ENCODE results near the gene SKA1.
"Not testable (repeated sequence)": the region's sequence is repeated elsewhere in the genome, so short reads cannot be mapped to it uniquely, and the experiment has no call there.

Gene SKA1

DNA sequence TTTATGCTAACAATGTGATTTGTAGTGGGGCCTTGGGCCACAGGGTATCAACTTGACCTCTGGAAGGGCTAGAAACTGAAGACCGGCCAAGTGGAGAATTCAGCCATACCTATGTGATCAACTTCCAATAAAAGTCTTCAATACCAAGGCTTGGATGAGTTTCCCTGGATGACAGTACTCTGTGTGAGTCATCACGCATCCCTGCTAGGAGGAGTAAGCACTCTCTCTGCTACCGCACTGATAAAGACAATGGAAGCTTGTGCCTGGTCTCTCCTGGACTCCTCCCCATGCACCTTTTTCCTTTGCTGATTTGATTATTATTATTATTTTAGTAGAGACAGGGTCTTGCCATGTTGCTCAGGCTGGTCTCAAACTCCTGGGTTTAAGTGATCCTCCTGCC lies 58.1 kb downstream of the SKA1 start:
- no peak for DNase-seq

- DNase-seq = not testable (repeated sequence)
These were observed 61.9 kb downstream of the SKA1 start for GRCh38 chr18:50436742-50437141.

DNA sequence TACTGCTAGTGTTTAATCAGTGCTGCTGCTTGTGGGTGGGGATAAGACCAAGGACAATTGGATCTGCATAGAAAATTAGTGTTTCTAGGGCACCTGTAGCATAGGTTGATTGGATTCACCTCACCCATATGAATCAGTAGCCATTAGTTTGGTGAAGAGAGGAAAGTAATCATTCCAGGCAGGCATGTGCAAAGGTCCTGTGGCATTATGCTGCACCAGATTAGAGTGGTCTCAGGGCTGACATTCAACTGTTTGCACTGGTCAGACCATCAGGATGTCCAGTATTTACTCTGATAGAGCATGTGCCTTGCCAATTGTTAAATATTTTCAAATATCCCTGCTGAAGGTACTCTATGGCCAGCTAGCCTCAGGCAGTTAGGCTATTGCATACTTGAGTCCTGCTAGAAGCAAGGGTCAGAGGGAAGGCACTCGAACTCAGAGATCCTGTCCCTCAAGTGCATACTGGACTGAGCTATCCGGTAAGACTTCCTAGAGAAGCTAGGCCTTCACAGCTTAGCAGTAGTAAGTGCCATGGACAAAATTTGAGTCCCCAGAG lies 64.7 kb downstream of the SKA1 start:
- no peak for DNase-seq

- DNase-seq = no peak
These were observed 66.2 kb downstream of the SKA1 start for GRCh38 chr18:50441016-50441415.

GRCh38 chr18:50441501-50441900 lies 66.7 kb downstream of the SKA1 start:
- DNase-seq = no peak
